ENCODE measurements around the gene HS3ST5.
"Not testable (repeated sequence)": the region's sequence is repeated elsewhere in the genome, so short reads cannot be mapped to it uniquely, and the experiment has no call there.

Gene HS3ST5

DNA sequence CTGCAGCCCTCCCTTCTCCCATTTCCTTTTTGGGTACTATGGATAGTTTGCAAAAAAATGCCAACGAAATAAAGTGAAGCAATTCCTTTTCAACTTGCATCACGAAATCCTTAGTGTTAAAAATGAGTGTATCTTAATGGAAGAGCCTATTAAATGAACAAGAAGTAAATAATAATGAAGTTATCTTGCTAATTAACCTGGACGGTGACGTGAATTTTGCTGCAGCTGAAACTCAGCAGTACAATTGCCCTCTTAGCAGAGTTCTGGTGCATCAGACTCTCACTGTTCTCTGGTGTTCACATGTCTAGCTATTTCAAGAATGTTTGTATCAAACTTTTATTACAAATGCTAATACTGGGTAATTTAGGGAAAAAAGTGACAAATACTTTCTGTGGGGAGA is 252.2 kb downstream of the HS3ST5 start:
- no peak for DNase-seq (ENCODE audit: low read depth in 2 of 2)

GRCh38 chr6:114087496-114087895 is 255.3 kb downstream of the HS3ST5 start:
- DNase-seq (ENCODE audit: low read depth in 2 of 2): no peak

DNA sequence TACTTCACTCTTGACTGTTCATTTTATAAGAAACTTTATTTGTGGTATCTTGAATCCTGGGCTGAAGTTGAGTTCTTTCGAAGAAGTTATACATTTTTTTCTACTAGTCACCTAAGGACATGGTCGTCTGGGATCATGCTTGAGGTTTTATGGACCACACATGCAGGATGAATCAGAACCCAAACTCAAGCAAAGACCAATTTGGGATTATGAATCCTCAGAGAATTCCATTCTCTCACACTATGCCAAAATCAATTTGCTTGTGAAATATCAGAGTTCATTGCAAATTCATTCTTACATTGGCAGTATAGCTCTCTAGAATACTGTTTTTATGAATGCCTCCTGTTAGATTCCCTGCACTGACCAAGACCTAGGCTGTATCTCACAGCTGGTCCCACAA is 257.6 kb downstream of the HS3ST5 start:
- DNase-seq (ENCODE audit: low read depth in 2 of 2): no peak

DNA sequence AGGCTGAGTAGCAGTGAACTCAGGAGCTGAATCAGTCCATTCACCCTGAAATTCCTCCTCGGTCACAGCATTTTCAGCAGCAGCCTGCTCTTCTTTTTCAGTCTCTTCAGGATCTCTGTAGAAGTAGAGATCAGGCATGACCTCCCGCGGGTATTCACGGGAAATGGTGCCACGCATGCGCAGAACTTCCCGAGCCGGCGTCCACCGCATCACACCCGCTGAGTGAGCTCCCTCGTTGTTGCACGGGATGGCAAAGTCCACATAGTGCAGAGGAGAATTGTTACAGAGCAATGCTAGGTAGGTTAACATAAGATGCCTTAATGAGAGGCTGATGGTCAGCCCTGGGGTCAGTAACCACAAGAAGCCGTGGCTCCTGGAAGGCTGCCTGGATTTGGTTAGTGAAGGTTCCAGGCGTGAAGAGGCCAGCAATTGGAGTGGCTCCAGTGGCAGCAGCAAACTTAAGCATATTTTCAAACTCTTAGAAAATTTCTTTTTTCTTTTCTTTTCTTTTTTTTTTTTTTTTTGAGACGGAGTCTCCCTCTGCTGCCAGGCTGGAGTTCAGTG is 258.4 kb downstream of the HS3ST5 start:
- no peak for DNase-seq (ENCODE audit: low read depth in 2 of 2)

DNA sequence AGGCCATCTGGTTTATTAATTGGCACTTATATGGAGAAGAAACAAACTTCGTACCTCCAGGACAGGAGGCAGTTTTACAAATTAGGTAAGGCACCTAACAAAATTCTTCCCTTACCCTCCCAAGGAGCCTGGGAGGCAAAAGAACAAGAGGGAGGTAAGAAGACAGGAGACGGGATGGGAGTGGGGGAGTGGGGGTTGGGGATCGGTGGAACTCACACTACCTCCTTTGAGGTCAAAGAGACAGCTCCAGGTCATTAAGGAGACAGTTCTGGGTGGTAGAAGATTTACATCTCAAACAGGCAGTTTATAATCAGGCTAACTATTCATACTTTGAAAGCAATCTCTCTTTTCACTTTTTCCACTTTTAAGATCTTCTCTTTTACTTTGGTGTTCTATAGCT is 259.6 kb downstream of the HS3ST5 start:
- DNase-seq (ENCODE audit: low read depth in 2 of 2): no peak

DNA sequence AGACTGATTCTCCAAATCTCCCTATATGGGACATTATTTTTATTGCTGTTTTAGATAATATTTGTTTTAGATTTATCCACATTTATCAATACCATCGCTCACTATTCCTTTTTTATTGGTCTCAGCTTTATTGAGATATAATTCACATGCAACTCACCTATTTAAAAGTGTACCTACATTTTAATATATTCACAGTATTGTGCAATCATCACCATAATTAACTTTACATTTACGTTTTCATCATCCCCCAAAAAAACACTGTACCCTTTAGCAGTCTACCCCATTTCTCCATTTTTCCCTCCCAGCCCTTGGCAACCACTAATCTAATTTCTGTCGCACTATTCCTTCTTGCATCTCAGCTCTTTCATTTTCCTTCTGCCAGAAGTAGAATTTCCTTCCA is 261.1 kb downstream of the HS3ST5 start:
- DNase-seq (ENCODE audit: low read depth in 2 of 2): no peak

DNA sequence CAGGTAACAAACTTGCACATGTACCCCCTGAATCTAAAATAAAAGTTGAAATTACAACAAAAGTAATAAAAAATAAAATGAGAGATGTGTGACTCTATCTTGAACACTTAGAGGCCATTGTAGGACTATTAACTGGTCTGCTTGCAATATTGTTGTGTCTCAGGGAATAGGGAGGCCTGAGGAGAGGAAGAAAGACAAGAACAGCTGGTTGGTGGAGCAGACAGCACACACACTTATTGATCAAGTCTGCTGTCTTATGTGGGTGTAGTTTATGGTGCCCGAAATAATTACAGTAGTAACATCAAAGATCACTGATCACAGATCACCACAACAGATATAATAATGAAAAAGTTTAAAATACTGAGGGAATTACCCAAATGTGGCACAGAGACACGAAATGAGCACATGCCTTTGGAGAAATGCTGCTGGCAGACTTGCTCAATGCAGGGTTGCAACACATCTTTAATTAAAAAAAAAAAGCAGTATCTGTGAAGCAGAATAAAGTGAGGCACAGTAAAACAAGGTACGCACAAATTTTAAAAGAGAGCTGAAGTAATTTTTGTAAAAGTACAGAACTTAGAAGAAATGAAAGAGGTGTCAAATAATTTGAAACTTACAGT is 261.8 kb downstream of the HS3ST5 start:
- DNase-seq (ENCODE audit: low read depth in 2 of 2): no peak

DNA sequence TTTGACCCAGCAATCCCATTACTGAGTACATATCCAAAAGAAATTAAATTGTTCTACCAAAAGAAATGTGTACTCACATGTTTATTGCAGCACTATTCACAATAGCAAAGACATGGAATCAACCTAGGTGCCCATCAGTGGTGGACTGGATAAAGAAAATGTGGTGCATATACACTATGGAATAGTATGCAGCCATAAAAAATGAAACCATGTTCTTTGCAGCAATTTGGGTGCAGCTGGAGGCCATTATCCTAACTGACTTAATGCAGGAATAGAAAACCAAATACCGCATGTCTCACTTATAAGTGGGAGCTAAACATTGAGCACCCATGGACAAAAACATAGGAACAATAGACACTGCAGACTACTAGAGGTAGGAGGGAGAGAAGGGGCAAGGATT is 262.4 kb downstream of the HS3ST5 start:
- not testable (repeated sequence) for DNase-seq (ENCODE audit: low read depth in 2 of 2)

DNA sequence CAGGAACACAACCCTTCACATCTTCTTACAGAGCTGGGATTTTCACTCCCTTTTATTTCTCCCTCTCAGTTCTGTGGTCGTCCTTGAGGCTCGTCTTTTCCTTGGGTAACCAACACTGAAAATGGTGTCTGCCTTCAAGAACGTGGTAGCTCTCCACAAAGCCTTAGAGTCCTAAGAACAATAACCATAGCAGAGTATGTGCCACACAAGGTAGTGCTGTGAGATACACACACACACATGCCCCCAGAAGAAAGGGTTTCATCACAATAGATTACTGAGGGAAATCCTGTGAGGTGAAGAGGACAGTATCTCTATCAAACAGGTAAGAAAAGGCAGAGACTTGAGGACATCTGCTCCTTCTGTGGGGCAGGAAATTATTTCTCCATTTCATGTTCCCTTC is 267.0 kb downstream of the HS3ST5 start:
- no peak for DNase-seq (ENCODE audit: low read depth in 2 of 2)

GRCh38 chr6:114075300-114075699 is 267.5 kb downstream of the HS3ST5 start:
- DNase-seq (ENCODE audit: low read depth in 2 of 2): no peak

- no peak for DNase-seq (ENCODE audit: low read depth in 2 of 2)
These were observed 274.1 kb downstream of the HS3ST5 start for GRCh38 chr6:114068771-114069170.

- no peak for DNase-seq (ENCODE audit: low read depth in 2 of 2)
These were observed 274.7 kb downstream of the HS3ST5 start for GRCh38 chr6:114068116-114068515.

- DNase-seq (ENCODE audit: low read depth in 2 of 2): no peak
These were observed 278.0 kb downstream of the HS3ST5 start for GRCh38 chr6:114064862-114065261.

DNA sequence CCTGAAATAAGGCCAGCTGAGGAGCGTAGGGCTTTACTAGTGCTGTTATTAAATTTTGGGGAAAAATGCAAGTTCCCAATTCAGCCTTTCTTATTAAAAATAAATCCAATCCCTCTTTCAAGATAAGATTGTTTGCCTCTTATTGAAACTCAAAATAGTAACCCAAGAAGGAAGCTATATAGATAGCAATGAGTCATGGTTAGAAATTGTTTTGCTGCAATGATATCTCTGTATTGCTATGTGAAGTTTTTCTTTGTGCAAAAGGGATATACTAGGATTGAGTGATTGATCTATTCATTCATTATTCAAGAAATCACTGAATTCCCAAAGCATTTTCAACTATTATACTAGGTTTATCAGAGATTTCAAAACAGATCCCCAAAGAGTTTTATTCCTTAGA is 278.9 kb downstream of the HS3ST5 start:
- DNase-seq (ENCODE audit: low read depth in 2 of 2): no peak

GRCh38 chr6:114062199-114062598 is 280.6 kb downstream of the HS3ST5 start:
- DNase-seq (ENCODE audit: low read depth in 2 of 2): no peak

GRCh38 chr6:114061741-114062140 is 281.1 kb downstream of the HS3ST5 start:
- DNase-seq (ENCODE audit: low read depth in 2 of 2): no peak

DNA sequence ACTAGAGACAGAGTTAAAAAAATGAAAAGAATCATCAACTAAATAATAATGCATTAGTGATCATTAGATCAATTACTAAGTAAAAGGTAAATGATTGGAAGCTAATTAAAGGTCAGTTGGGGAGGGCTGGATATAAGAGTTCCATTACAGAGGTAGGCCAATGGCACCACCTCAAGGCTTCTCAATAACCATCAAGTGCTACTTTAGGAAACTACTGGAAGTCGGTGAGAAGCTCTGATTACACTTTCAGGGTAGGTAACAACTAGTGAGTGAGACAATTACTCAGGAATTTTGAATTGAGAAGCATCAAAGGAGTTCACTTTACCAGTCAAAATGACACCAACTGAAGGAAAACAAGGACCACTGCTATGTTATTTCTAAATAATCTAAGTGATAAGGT is 281.7 kb downstream of the HS3ST5 start:
- DNase-seq (ENCODE audit: low read depth in 2 of 2): no peak

- DNase-seq (ENCODE audit: low read depth in 2 of 2): no peak
These were observed 284.4 kb downstream of the HS3ST5 start for GRCh38 chr6:114058435-114058834.

- no peak for DNase-seq (ENCODE audit: low read depth in 2 of 2)
These were observed 287.1 kb downstream of the HS3ST5 start for GRCh38 chr6:114055763-114056162.

DNA sequence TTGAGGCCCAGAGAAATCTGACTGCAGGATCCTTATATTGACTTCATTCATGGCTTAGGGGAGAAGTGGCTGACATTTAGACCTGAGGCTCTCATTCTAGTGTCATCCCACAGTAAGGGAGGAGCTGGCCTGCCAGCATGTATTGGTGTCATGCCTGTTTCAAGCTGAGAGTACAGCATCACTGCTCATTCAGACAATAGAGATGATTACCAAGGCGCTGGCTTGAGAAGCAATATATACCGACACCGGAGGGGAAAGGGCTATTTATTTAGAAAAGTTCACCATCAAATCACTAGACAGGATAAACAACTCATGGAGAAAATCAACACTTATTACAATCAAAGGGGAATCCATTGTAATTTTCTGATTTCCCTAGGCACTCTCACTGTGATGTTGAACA is 287.5 kb downstream of the HS3ST5 start:
- no peak for DNase-seq (ENCODE audit: low read depth in 2 of 2)

DNA sequence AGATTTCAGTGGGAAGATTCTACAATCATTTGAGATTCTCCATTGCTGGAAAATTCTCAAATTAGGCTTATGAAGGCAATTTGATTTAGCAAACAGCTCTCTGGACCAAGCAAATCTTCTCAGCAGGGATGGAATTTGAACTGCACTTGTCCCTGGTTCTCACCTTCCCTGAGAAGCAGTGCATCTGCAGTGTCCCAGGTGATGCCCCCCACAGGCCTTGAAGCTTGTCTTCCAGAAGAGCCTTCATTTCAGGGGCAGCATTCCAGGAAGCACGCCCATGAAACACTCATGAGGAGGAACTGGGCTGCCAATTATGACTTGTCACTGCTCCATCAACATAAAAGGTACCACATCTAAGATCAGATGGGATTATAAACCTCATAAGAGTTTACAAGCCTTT is 289.0 kb downstream of the HS3ST5 start:
- DNase-seq (ENCODE audit: low read depth in 2 of 2): no peak

- no peak for DNase-seq (ENCODE audit: low read depth in 2 of 2)
These were observed 290.7 kb downstream of the HS3ST5 start for GRCh38 chr6:114052141-114052540.

DNA sequence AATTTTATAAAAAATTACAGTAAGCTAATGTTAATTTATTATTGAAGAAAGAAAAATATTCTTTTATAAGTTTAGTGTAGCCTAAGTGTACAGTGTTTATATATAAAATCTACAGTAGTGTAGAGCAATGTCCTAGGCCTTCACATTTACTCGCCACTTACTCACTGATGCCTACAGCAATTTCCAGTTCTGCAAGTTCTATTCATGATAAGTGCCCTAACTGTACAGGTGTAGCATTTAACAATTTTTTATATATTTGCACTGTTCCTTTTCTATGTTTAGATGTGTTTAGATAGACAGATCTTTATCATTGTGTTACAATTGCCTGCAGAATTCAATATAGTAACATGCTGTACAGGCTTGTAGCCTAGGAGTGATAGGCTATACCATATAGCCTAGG is 291.8 kb downstream of the HS3ST5 start:
- DNase-seq (ENCODE audit: low read depth in 2 of 2): no peak

- no peak for DNase-seq (ENCODE audit: low read depth in 2 of 2)
These were observed 293.4 kb downstream of the HS3ST5 start for GRCh38 chr6:114049367-114049966.
